DMS53 treated with DMSO at 0.1 percent for 48 hours (cell line): Measurements from ENCODE around the gene DNAJB8.

Source experiments
- DNase-seq: peaks from one replicate; lab custom pipeline; 2025; ENCODE audit not compliant: unreplicated experiment; lab: John Stamatoyannopoulos, UW

Gene DNAJB8

DNA sequence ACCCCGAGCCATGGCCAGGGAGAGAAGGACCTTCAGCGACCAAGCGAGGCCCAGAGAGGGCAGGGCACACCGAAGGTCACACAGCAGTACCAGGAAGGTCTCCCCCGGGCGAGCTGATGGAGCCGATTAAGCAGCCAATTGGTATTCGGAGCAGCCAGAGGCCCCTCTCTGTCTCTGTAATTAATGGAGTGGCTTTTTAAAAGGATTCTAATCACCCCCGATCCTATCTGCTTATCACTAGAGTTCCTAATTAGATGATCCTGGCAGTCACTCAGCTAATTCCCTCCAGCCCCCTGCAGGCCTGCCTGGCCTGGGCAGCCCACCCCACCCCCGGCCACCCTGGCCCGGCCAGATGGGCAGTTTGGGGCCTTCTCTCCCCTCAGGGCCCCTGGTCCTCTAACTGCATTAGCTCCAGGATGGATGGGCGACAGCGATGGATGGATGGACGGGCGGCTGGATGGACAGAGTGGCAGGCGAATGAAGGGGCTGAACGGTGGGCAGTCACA, 1.6 kb upstream of the DNAJB8 start:
- DNase-seq: no peak

DNA sequence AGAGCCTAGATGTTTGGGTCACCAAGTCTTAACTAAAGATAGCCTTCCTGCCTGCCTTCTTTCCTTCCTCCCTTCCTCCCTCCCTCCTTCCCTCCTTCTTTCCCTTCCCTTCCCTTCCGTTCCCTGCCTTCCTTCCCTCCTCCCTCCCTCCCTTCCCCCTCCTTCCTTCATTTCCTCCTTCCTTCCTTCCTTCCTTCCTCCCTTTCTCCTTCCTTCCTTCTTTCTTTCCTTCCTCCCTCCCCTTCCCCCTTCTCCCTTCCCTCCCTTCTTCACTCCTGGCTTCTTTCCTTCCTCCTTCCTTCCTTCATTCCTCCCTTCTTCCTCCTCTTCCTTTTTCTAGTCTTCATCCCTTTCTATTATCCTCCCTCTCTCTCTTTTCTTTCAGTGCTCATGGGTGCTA, 2.0 kb downstream of the DNAJB8 start:
- DNase-seq: no peak

DNA sequence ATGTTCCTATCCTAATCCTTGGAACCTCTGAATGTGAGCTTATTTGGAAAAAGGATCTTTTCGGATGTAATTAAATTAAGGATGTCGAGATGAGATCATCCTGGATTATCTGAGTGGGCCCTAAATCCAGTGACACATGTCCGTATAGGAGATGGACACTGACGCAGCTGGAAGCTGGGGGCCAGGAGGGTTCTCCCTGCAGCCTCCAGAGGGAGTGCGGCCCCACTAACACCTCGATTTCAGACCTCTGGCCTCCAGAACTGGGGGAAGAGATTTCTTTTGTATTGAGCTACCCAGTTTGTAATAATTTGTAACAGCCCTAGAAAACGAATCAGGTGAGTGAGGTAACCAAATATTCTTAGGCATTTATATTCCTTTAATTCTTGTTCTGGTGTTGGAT, 2.5 kb downstream of the DNAJB8 start:
- DNase-seq: no peak

DNA sequence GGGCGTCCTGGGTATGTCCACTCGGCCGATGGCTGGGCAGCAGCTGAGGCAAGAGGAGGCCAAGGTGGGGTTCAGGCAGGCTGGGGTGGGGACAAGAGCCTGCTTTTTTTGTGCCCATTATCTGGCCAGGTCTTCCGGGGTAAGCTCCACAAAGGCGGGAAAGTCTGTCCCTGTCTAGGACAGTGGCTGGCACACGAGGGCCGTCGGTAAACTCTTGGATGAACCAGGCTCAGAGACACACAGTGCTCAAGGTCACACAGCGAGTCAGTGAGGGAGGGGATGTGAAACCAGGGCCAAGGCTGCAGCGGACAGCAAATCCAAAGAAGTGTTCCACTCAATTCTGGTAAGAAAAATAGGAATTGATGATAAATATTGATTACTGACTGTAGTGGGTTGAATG, 2.9 kb downstream of the DNAJB8 start:
- DNase-seq: no peak

DNA sequence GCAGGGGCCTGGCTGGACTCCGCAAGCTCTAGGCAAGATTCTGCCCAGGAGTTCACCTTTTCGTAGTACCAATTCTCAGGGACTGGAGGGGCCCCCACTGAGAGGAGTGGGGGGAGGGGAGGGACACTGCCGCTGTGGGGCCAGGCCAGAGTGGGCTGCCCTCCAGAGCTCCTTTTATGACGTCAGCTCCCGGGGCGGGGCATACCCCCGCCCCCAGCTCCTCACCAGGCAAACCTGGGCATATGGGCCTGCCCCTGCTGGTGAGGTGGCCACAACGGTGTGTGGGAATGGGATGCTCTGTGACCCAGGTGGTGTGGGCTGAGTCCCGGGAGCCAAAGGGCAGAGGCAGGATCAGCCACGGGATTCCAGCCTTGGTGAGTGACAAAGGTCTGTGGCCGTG, 3.3 kb downstream of the DNAJB8 start:
- DNase-seq: no peak

DNA sequence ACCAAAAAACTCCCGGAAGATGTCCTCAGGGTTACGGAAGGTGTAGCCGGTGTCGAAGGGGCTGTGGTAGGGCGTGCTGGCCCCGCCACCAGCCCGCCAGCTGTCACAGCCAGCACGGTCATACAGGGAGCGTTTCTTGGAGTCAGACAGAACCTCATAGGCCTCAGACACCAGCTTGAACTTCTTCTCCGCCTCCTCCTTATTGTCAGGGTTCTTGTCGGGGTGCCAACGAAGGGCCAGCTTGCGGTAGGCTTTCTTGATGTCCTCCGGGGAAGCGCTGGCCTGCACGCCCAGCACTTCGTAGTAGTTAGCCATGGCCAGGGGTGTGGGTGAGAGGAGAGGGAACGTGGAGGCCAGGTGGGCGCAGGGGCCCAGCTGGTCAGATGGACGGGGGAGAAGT, 3.8 kb downstream of the DNAJB8 start:
- DNase-seq: no peak

DNA sequence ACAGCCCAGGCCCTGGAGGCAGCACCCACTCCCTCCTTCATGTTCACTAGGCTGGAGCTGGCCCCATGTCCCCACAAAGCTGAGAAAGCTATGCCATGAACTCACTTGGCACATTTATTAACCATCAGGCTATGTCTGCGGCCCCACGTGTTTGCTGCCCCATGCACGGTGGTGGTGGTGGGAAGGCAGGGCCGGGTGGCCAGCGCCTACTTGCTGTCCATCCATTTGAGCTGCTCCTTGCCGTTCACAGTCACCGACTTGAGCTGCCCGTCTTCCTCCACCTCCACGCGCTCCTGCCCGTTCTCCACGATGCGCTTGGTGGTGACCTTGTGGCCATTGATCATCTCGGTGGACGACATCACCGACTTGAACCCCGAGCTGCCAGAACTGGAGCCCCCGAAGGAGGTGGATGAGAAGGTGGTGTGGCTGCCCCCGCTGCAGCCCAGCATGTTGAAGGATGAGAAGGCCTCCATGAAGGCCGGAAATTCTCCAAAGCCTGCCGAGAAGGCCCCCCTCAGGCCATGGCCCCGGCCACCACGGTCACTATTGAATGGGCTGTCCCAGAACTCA, 4.3 kb downstream of the DNAJB8 start:
- DNase-seq: no peak

DNA sequence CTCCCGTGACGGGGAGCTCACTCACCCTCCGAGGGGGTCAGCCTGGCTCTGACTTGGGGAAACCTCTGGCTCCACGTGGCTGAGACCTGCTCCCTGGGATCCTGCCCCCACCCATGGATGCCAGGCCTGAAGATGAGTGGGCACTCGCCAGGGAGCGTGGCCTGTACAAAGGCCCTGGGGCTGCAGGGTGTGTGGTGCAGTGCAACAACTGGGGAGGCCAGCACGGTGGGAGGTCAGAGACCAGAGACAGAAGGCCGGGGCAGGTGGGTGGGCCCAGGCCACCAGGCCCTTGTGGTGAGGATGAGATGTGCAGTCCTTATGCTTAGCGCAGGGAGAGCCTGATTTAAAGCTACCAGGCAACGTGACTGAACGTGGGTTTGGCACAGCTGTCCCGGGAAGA, 5.0 kb downstream of the DNAJB8 start:
- no peak for DNase-seq

DNA sequence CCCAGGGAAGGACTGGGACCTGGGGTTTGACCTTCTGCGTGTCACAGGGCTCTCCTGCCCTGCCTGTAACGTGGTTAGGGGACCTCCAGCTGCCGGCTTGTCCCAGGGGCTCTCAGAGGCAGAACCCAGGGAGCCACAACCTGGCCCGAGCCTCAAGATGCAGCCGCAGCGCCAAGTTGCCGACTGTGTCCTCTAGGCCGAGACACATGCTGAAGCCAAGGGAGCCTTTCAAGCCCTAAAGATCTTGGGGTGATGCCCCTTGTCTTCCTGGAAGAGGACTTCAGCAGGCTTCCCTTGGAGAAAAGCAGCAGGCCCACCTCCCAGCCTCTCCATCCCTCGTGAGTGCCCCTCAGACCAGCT, 7.2 kb downstream of the DNAJB8 start:
- DNase-seq: no peak

DNA sequence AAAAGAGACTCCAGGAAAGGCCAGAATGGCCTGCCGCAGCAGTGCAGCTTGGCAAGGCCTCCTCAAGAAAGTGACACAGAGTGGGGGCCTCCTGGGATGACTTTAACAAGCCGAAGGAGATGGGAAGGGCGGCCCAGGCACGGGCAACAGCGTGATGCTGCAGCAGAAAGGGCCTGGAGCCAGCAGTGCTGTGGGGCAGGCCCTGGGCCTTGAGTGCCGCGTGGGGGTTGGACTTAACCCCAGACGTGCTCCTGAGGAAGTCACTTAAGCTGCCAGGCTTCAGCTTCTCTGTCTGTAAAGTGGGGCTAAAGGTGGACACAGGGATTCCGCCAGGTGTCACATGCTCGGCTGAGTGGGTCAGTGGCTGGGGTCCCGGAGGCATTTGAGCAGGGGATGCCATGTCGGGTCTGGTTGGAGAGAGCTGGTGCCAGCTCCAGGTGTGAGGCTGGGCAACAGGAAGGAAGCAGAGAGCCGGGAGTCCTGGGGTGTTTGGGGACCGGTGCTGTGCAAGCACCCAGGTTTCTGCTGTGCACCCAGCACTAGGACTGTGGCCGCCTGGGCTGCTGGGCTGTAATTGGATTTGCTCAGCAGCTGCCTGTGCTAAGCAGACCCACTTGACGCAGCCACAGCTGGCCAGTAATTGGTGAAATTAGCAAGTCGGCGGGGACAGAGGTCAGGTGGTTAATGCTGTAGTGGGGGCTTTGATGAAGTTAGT, 7.8 kb downstream of the DNAJB8 start:
- DNase-seq: no peak

DNA sequence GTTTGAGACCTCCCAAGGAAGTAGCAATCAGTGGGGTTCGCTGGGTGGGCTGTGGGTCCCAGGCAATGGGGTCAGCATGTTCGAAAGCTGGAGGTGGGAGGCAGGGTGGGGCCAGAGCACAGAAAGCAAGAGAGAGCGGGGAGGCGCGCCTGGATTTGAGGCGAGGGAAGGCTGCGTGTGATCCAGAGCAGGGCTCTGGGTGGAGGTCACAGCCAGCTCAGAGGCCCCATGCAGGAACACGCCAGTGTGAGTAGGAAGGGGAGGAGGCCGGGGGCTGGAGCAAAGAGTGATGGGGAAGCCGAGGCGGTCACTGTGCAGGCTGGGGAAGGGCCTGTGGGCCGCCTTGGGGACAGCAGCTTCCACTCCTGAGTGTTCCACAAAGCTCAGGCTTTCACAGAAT, 8.8 kb downstream of the DNAJB8 start:
- DNase-seq: no peak

DNA sequence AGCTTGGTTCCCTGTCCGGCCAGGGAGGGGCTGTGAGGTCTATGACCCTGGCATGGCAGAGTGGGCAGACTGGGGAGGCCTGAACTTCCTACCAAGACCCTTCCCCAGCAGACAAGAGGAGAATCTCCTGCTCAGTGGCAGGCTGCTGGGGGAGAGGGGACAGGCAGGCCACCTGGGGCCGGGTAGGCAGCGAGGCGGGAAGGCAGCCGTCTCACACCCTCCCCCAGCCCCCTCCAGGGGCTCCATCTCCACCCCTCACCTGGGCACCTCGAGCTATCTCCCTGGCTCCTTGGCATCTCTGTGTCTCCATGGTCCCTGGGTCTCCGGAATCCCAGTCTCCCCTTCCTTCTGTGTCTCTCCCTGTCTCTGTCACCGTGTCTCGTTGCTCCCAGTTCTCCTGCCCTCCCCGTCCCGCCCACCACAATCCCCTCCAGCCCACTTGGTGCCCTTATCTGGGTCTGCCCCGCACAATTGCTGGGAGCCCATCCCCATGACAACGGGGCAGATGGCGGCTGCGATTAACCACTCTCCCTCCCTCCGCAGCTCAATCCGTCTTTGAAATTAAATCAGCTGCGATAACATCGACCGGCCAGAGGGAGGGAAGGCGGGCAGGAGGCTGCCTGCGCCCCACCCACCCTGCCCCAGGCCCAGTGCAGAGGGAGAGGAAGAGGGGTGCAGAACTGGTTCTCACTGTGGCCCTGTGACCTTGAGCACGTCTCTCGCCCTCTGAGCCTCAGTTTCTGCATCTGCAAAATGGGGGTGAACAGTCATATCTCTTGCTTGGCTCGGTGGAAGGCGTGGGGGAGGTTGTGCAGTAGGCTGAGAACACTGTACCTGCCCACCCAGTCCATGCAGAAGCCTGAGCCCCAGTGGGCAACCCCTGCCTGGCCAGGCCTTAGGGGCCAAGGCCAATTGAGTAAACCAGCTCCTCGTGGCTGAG, 9.6 kb downstream of the DNAJB8 start:
- DNase-seq: no peak

DNA sequence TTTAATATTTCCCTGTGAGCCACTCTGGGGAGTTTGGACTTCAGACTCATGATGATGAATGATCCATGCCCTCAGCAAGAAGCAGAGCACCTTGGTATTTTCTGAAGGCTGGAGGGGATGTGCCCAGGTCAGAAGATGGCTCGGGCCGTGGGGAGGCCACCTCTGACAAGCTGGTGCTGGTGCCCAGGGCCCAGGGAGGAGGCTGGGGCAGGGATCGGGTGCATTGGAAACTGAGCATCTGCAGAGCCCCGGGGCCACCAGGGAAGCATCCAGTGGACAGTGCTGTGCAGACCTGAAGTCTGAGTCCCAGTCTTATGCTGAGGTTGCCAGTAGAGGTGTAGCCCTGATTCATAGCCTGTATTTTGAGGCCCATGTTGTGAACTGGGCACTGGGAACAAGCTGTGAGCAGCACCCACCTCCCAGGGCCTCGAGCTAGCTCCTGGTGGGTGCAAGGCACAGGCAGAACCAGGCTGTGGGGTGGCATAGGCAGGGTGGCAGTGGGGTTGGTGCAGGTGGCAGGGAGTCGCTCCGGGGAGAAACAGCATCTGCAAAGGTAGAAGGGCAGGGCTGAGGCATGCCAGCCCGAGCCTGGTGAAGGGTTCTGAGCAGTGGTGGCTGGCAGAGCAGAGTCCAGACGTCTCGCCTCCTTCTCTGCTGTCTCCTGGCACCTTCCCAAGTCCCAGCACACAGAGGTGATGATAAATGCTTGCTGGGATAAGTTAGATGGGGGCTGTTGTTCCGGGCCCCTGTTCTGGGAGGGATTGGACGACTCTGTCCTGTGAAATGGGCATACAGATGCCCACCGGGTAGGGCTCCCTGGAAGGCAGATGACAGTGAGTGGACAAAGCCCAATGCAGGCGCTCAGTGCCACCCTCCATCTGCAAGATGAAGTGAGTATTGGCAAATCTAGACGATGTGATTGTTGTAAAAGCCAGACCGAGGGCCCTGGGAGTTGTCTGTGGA, 10.6 kb downstream of the DNAJB8 start:
- DNase-seq: no peak

DNA sequence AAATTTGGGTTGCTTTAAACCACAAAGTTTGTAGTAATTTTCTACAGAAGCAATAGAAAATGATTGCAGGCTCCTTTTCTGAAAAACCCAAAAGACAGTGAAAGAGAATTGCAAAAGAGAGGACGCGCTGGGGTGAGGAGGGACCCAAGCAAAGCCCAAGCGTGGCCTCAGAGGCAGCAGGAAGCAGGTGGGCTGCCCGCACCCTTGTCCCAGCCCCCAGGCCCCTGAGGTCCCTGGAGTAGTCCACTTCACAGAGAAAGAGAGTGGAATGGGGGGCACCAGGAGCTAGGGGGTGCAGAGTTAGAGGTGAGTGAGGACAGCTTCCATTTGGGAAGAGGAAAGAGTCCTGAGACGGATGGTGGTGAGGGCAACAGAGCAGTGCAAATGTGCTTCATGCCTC, 11.6 kb downstream of the DNAJB8 start:
- no peak for DNase-seq

DNA sequence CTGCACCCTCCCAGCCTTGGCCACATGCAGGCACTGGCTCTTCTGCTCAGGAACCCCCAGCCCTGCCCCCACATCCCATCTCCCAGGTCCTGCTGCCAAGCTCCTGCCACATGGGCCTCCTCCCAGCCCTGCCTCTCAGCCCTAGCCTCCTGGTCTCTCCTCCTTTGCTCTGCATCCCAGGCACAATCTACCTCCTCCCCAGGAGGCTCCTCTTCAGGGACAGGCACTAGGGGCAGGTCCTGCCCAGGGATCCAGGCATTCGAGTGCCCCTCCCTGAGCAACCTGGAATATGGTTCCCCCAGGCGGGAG, 12.4 kb downstream of the DNAJB8 start:
- no peak for DNase-seq

DNA sequence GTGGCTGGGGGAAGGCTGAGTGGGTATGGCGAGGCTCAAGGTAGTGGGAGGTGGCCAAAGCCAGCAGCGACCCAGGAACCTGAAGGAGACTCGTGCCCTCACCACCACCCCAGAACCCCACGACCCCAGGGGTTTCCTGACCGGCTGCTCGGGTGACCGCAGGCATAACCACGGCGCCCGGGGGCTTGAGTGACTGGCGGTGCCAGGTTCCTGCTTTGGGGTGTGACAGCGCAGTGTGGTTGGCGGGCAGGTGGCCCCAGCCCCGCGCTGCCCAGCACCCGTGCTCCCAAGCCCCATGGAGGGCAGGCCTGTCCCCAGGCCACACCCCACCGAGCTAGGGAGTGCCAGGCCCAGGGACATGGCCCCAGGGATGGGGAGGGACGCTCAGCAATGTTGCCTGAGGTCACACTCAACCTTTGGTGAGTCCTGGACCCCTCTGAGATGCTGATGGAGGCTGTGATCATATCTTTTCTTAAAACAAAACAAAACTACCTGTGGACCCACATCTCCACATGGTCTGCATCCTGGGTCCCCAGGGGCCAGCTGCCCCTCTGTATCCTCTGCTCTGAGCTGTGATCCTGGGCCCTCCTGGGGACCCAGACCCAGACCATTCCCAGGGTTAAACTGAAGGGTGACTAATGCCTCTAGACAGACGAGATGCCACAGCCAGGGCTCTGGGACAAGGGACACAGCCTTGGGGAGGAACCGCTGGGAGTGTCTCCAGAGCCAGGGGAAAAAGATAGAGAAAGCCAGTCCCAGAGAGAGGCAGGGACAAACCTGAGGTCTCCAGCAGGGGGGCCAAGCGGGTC, 13.0 kb downstream of the DNAJB8 start:
- no peak for DNase-seq

DNA sequence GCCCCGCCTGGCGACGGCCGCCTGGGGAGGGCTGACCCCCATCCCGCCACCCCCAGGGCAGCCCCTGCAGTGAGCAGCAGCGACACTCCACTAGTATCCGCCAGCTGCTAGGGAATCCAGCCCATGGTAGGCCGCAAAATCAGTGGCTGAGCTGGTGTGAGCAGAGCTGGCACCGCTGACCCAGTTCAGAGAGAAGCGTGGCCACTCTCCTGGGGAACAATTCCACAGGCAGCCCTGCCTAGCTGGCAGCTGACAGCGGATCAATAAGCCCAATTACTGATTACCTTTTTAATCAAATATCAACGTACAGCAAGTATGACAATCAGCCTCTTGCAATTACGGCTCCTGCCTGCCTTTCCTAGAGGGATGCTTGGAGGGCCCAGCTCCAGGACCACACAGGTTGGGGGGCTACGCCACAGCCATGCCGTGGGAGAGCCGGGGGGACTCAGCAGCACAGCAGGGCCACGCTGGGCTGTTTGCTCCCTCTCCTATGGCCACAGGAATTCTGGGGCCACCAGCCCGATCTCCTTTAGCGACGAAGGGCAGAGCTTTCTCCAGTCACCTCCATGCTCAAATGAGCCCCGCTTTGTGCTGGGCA, 13.9 kb downstream of the DNAJB8 start:
- no peak for DNase-seq

DNA sequence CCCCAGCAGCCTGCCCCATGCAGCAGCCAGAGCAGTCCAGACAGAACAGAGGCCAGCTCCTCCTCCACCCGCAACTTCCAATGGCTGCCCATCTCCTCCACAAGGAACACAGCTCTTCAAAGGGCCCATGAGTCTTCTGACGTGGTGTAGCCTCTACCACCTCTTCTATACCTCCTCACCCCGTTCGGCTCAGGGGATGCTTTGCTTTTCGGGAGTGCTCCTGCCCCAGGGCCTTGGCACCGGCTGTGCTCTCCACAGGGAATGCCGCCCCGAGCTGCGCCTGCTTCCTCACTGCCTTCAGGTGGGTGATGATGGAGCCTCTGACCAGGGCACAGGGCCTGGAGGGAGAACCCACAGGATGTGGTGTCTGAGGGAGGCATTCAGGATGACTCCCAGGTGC, 14.6 kb downstream of the DNAJB8 start:
- no peak for DNase-seq

DNA sequence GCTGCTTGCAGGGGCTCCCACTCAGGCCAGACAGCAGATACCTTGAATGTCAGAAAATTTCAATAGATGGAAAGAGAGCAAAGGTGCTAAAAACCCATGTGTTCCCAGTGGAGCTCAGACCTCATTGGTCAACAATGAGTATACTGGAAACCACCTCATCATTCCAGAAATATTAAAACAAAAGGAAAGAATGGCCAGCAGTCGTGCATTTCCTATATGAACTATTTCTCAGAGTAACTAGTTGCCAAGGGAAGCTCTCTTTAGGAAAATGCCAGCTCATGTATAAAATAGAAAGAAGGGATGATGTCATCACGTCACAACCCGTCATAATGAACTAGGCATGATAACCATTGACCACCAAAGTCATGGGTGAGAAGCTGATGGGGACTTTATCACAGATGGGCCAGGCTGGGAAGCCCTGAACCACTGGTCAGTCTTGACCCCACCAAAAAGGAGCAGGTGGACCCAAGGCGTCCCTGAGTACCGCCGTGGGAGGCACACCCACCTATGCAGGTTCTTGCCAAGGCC, 17.5 kb downstream of the DNAJB8 start:
- no peak for DNase-seq

DNA sequence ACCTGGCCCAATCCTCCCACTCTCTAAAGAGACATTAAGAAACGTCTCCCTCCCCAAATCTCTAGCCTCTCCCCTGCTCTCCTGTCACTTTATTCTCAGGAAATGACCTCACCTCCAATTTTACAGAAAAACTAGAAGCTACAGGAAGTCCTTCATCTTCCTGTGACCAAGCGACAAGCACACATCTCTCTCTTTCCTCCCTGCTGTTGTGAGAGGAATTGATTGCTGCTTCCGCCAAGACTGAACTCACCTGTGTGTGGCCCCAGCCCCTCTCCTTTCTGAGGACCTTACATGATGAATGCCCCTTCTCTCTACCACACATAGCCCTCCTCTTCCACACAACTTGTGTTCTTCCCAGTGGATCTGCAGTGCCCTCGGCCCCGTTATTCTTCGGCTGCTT, 18.2 kb downstream of the DNAJB8 start:
- no peak for DNase-seq
